ENCODE data around the gene HHATL. TPM values are rescaled to one million over a fixed set of nuclear protein-coding genes. Genes with fewer than 3 reads are reported as not detected.

Gene HHATL
- total and polyA plus RNA-seq, 10 of the 15 experiments (the other 5 are each of a cell fraction or from before 2014, with no cell fraction given): not detected

GRCh38 chr3:42707620-42708355 lies 5.2 kb upstream of the HHATL start (continued):
- TF ChIP-seq CUX1 (IDR thresholded peaks at IDR 0.05; ENCODE audit: insufficient replicate concordance, low read depth, low read length): no peak

- CTCF ChIA-PET: no interaction called here
- no peak overlapping the region for H3K4me2 ChIP-seq (ENCODE audit: control insufficient read depth, insufficient read depth)
- H2AFZ ChIP-seq (ENCODE audit: control insufficient read depth, low read depth, low read length): no peak overlapping the region
- POLR2A ChIA-PET: no interaction called here
- in situ Hi-C loops (cut with MboI): no loop called here
- DNase-seq (ENCODE audit: low read depth, low spot score) (no peak), ATAC-seq (no peak), FAIRE-seq (no peak)
- no peaks in the 10 kb centered on the region for H3K9me3 ChIP-seq (replicated peaks; ENCODE audit: control insufficient read depth, insufficient read depth, low read length)
- intact Hi-C loops (cut with micrococcal nuclease; ENCODE audit: unreplicated experiment): no loop called here
- H3K36me3 ChIP-seq (ENCODE audit: control insufficient read depth in 2 of 2, insufficient read depth in 2 of 2, low read length in 1 of 2): no peaks in the 10 kb centered on the region
- no peak overlapping the region for H3K27ac ChIP-seq (ENCODE audit: control insufficient read depth, insufficient read depth)
- H3K4me1 ChIP-seq (ENCODE audit: control insufficient read depth, insufficient read depth, low read length): no peaks in the 10 kb centered on the region
- H3K9ac ChIP-seq (ENCODE audit: control insufficient read depth, insufficient read depth, low read length): no peak overlapping the region
- SMC1A ChIA-PET (ENCODE audit: uncharacterized antibody, unreplicated experiment): no interaction called here
- RAD21 ChIA-PET (ENCODE audit: unreplicated experiment): no interaction called here
- no peak overlapping the region for H3K4me3 ChIP-seq
- H4K20me1 ChIP-seq (ENCODE audit: control insufficient read depth, insufficient read depth): no peaks in the 10 kb centered on the region
- WGBS (ENCODE audit: insufficient coverage, insufficient replicate concordance, low lambda C conversion rate, missing lambda C conversion rate): under 1% methylated on average over 7 of the region's 7 CpGs
- H3K27me3 ChIP-seq (replicated peaks in 1 of 2; ENCODE audit: control insufficient read depth in 2 of 2, insufficient read depth in 2 of 2, low read length in 1 of 2): no peaks in the 10 kb centered on the region; a peak in 3 of 4 replicates
- H3K79me2 ChIP-seq (ENCODE audit: control insufficient read depth, insufficient read depth, low read length): no peaks in the 10 kb centered on the region
- TF ChIP-seq PML (IDR thresholded peaks at IDR 0.05; ENCODE audit: low read length): no peak
- TF ChIP-seq SMAD1 (IDR thresholded peaks at IDR 0.05; ENCODE audit: low read depth, partially characterized antibody): no peak
- TF ChIP-seq ZBED1 (IDR thresholded peaks at IDR 0.05; ENCODE audit: borderline replicate concordance): no peak
- TF ChIP-seq ZZZ3 (IDR thresholded peaks at IDR 0.05; ENCODE audit: control insufficient read depth, insufficient read length, low read depth): no peak
- no peak for TF ChIP-seq E2F8 (IDR thresholded peaks at IDR 0.05; ENCODE audit: low read depth, partially characterized antibody)
- BruUV-seq (replicated peaks): no TSS peak
Observed at GRCh38 chr3:42706721-42707619, 4.4 kb upstream of the HHATL start.
